Left forelimb (tissue), 1 donor: ENCODE measurements around the gene E2F1.
"Not testable (repeated sequence)": the region's sequence is repeated elsewhere in the genome, so short reads cannot be mapped to it uniquely, and the experiment has no call there.

Experiments
- DNase-seq: peaks from one replicate; pipeline ENCODE4 v3.0.0-alpha.2; 2018; ENCODE audit warnings: low spot score

E2F1 gene

GRCh38 chr20:33710681-33711445 is 24.7 kb upstream of the E2F1 start:
- no peak for DNase-seq

GRCh38 chr20:33709905-33710541 is 23.8 kb upstream of the E2F1 start:
- DNase-seq: no peak

GRCh38 chr20:33709398-33709797 is 23.2 kb upstream of the E2F1 start:
- DNase-seq: no peak

GRCh38 chr20:33707668-33708067 is 21.5 kb upstream of the E2F1 start:
- no peak for DNase-seq

GRCh38 chr20:33704197-33704924 is 18.2 kb upstream of the E2F1 start:
- no peak for DNase-seq

GRCh38 chr20:33703498-33704137 is 17.4 kb upstream of the E2F1 start:
- no peak for DNase-seq

GRCh38 chr20:33702861-33703260 is 16.7 kb upstream of the E2F1 start:
- DNase-seq: no peak

GRCh38 chr20:33701629-33702450 is 15.7 kb upstream of the E2F1 start:
- DNase-seq: no peak

- DNase-seq: not testable (repeated sequence)
These were observed 14.7 kb upstream of the E2F1 start for GRCh38 chr20:33700696-33701441.

GRCh38 chr20:33698966-33699365 is 12.8 kb upstream of the E2F1 start:
- not testable (repeated sequence) for DNase-seq

- DNase-seq: no peak
These were observed 10.9 kb upstream of the E2F1 start for GRCh38 chr20:33697129-33697528.

- DNase-seq: no peak
These were observed 10.3 kb upstream of the E2F1 start for GRCh38 chr20:33696448-33696847.

- no peak for DNase-seq
These were observed 8.4 kb upstream of the E2F1 start for GRCh38 chr20:33694639-33695012.

GRCh38 chr20:33693741-33694638 is 7.8 kb upstream of the E2F1 start:
- DNase-seq: no peak

- no peak for DNase-seq
These were observed 7.1 kb upstream of the E2F1 start for GRCh38 chr20:33693289-33693688.

GRCh38 chr20:33689973-33690372 is 3.8 kb upstream of the E2F1 start:
- no peak for DNase-seq

GRCh38 chr20:33689493-33689892 is 3.3 kb upstream of the E2F1 start:
- no peak for DNase-seq

GRCh38 chr20:33688938-33689424 is 2.8 kb upstream of the E2F1 start:
- no peak for DNase-seq
